Spleen (tissue), 11 donors: ENCODE results near the gene HOXC10. TPM values are rescaled to one million over a fixed set of nuclear protein-coding genes. Genes with fewer than 3 reads are reported as not detected.

Experiments
- DNase-seq: peaks from one replicate; pipeline ENCODE4 v3.0.0-alpha.2; 2020
- H3K27ac ChIP-seq, 8 donors: fragments of 200-600 bp; sonication (generic) in 7 of 8; 1 replicate in 4 of 8; 2 replicates in 4 of 8; pipeline versions ENCODE4 v1.5.0 to v1.8.0; 2016 to 2021; ENCODE audit warnings: inconsistent platforms in 4 of 8, mild to moderate bottlenecking in 4 of 8, moderate library complexity in 1 of 8
- H3K27me3 ChIP-seq, 7 donors: fragments of 200-600 bp; sonication (generic) in 6 of 7; replicated peaks in 1 of 7; 1 replicate in 4 of 7; 2 replicates in 3 of 7; pipeline versions ENCODE4 v1.5.0 to v1.8.0; 2016 to 2021; ENCODE audit warnings: inconsistent platforms in 3 of 7, mild to moderate bottlenecking in 1 of 7
- H3K36me3 ChIP-seq, 6 donors: fragments of 200-600 bp; sonication (generic) in 5 of 6; 1 replicate in 4 of 6; 2 replicates in 2 of 6; pipeline versions ENCODE4 v1.5.0 to v1.8.0; 2016 to 2021; ENCODE audit warnings: inconsistent platforms in 2 of 6
- H3K4me1 ChIP-seq, 6 donors: fragments of 200-600 bp; sonication (generic) in 5 of 6; 1 replicate in 3 of 6; 2 replicates in 3 of 6; pipeline versions ENCODE4 v1.5.0 to v1.8.0; 2016 to 2021; ENCODE audit warnings: inconsistent platforms in 3 of 6
- H3K4me3 ChIP-seq, 8 donors: fragments of 200-600 bp; sonication (generic) in 7 of 8; 1 replicate in 4 of 8; 2 replicates in 4 of 8; pipeline versions ENCODE4 v1.5.0 to v1.8.0; 2016 to 2021; ENCODE audit warnings: inconsistent platforms in 4 of 8, mild to moderate bottlenecking in 4 of 8, moderate library complexity in 2 of 8
- H3K9me3 ChIP-seq, 8 donors: fragments of 200-600 bp; sonication (generic) in 7 of 8; 1 replicate in 4 of 8; 2 replicates in 4 of 8; pipeline versions ENCODE4 v1.5.0 to v1.8.0; 2016 to 2021; ENCODE audit warnings: inconsistent platforms in 4 of 8
- POLR2A ChIP-seq, 3 donors: fragments of 450-650 bp; IDR thresholded peaks; one replicate each; pipeline ENCODE4 v1.5.1; 2017; ENCODE audit warnings: antibody characterized with exemption in 3 of 3, mild to moderate bottlenecking in 1 of 3
- POLR2AphosphoS5 ChIP-seq, 3 donors: sonication (generic); formaldehyde crosslinking; IDR thresholded peaks; one replicate each; pipeline ENCODE4 v1.5.1; 2017; ENCODE audit warnings: antibody characterized with exemption in 3 of 3
- WGBS, 5 donors: extraction: QIAGEN DNeasy Blood & Tissue Kit in 3 of 5; methylation state at CpG; one replicate each; pipeline versions ENCODE4 v1.1.5 to v1.1.7; 2013 to 2018; 5-methylcytosine and 5-hydroxymethylcytosine counted together
- intact Hi-C: fragments of 100-400 bp; cut with DNase I; formaldehyde crosslinking; loops from one replicate; pipeline ENCODE4 v1.15.0; 2023; ENCODE audit warnings: low total_unique reads
- polyA plus RNA-seq, 3 donors: library from polyadenylated mRNA; stranded (reverse); fragments of 200-250 nt; gene quantifications; one replicate each; pipeline ENCODE4 v1.2.1, GENCODE V29; 2013
- total RNA-seq, 7 donors: library from RNA; depleted of rRNA in 3 of 7; stranded (reverse); fragments of >200 nt in 3 of 7; fragmentation: NEBNext Ultra II Directional in 4 of 7; extraction: Animal tissue kit (Norgen Biotek cat#: 25700) in 4 of 7; gene quantifications; one replicate each; pipeline versions ENCODE4 v1.1.0 to v1.2.1, GENCODE V29; 2016 to 2021
- TF ChIP-seq, protein P1 (sequence below), 11 experiments: fragments of 200-600 bp in 7 of 11; fragments of 450-650 bp in 4 of 11; sonication (generic) in 4 of 11; IDR thresholded peaks in 8 of 11; conservative IDR thresholded peaks in 3 of 11; 1 replicate in 7 of 11; 2 replicates in 4 of 11; pipeline versions ENCODE4 v1.4.0 to v1.8.0; 2016 to 2021; ENCODE audit warnings: antibody characterized with exemption in 11 of 11, inconsistent platforms in 4 of 11, mild to moderate bottlenecking in 1 of 11
- donor health status: healthy with polysubstance abuse.
- donor health status: DM: no; HTN: no; CAD: no; lungs with moderate emphysema.
- donor health status: DM: no; HTN: no; CAD: no.
- donor health status: Bipolar disorder and iron deficiency.
- donor health status: healthy.
- donor health status: DM: no; HTN: no; CAD: no.
- donor health status: DM: yes; HTN: yes; CAD: no.

The HOXC10 gene
- total and polyA plus RNA-seq, 10 donors, result not detected

DNA sequence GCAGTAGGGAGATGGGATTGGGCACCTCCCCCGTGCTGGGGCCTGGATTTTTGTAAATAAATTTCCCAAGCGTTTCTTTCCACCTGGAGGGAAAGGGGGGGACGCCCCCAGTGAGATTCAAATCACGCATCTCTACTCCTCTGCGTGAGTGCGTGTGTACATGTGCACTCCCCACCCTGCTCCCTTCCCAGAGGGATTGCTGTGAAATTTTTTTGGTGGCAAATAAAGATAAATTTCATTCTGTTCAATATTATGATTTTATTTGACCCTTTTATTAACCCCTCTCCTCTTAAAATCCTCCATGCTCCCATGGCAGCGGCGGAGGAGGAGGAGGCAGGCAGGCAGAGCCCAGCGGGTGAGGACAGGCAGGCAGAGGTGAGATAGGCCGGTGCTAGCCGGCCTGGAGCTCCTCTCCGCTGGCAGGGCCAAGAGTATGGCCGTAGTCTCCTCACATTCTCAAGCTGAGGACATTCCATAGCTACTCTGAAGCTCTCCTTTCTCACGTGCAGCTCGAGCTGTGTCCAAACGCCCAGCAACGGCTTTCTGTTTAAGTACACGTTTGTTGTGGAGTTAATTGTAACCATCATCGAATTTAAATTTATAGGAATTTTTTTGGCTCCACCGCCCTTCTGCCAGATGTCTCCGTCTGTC is 8.6 kb upstream of the HOXC10 start:
- H3K9me3 ChIP-seq, result peaks cover 0 to 11% (median 0%) of the 10 kb centered on the region in 8 donors
- no peak overlapping the region for H3K27ac ChIP-seq
- intact Hi-C loops, result no loop called here
- no peak for TF ChIP-seq POLR2AphosphoS5 (IDR thresholded peaks at IDR 0.05)
- TF ChIP-seq POLR2A (IDR thresholded peaks at IDR 0.05), result no peak
- H3K4me1 ChIP-seq, result peaks cover 12 to 35% (median 26%) of the 10 kb centered on the region in 6 donors
- no peak for DNase-seq
- H3K27me3 ChIP-seq, result peaks cover 31 to 100% (median 99%) of the 10 kb centered on the region in 7 donors
- no peak overlapping the region for H3K4me3 ChIP-seq
- WGBS, 5 donors, result 16 to 21% (median 16%) methylated on average over 21 of the region's 21 CpGs
- H3K36me3 ChIP-seq, result no peaks in the 10 kb centered on the region

DNA sequence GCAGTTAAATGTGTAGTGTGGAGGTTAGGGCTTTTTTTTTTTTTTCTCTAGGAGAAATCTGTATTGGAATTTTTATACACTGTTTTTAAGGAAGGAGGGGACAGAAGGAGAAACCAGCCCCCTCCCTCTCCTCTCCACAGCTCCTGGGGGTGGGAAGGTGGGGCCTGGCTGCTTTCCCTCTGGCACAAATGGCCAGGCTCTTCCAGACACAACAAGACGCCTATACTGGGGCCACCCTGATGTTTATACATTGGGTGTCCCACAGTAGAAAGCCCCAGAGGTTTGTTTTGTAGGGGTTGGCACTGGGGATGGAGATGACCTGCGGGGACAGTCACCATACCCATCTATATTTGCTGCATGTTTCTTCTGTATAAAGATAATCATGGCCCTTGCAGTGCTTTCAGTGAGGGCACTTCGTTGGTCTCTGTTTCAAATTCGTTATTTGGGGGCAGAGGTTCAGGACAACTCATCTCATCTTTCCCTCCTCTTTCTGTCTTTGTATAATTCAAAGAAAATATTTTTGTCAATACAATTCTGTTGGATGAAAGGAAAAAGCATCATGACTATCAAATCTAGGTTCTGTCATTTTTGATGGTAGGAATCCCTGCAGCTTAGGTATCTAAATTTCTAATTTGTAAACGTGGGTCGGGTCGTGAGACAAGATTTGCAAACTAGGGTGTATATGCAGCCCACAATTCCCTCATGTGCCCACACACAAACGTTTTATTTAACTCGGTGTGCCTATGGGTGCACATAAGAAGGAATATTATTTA is 7.9 kb upstream of the HOXC10 start:
- H3K4me1 ChIP-seq, result peaks cover 12 to 35% (median 26%) of the 10 kb centered on the region in 6 donors
- intact Hi-C loops, result no loop called here
- no peak for DNase-seq
- 9 to 17% (median 11%) methylated on average over 9 of the region's 9 CpGs for WGBS, 5 donors
- no peak overlapping the region for H3K4me3 ChIP-seq
- no peaks in the 10 kb centered on the region for H3K36me3 ChIP-seq
- TF ChIP-seq POLR2A (IDR thresholded peaks at IDR 0.05) (no peak), POLR2AphosphoS5 (IDR thresholded peaks at IDR 0.05) (no peak)
- TF ChIP-seq, protein P1, sequence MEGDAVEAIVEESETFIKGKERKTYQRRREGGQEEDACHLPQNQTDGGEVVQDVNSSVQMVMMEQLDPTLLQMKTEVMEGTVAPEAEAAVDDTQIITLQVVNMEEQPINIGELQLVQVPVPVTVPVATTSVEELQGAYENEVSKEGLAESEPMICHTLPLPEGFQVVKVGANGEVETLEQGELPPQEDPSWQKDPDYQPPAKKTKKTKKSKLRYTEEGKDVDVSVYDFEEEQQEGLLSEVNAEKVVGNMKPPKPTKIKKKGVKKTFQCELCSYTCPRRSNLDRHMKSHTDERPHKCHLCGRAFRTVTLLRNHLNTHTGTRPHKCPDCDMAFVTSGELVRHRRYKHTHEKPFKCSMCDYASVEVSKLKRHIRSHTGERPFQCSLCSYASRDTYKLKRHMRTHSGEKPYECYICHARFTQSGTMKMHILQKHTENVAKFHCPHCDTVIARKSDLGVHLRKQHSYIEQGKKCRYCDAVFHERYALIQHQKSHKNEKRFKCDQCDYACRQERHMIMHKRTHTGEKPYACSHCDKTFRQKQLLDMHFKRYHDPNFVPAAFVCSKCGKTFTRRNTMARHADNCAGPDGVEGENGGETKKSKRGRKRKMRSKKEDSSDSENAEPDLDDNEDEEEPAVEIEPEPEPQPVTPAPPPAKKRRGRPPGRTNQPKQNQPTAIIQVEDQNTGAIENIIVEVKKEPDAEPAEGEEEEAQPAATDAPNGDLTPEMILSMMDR (IDR thresholded peaks at IDR 0.05 in 8 of 11, conservative IDR thresholded peaks at IDR 0.05 in 3 of 11), result no peak
- peaks cover 28 to 100% (median 99%) of the 10 kb centered on the region in 7 donors for H3K27me3 ChIP-seq
- H3K27ac ChIP-seq, result no peak overlapping the region
- H3K9me3 ChIP-seq, result peaks cover 0 to 11% (median 0%) of the 10 kb centered on the region in 8 donors

DNA sequence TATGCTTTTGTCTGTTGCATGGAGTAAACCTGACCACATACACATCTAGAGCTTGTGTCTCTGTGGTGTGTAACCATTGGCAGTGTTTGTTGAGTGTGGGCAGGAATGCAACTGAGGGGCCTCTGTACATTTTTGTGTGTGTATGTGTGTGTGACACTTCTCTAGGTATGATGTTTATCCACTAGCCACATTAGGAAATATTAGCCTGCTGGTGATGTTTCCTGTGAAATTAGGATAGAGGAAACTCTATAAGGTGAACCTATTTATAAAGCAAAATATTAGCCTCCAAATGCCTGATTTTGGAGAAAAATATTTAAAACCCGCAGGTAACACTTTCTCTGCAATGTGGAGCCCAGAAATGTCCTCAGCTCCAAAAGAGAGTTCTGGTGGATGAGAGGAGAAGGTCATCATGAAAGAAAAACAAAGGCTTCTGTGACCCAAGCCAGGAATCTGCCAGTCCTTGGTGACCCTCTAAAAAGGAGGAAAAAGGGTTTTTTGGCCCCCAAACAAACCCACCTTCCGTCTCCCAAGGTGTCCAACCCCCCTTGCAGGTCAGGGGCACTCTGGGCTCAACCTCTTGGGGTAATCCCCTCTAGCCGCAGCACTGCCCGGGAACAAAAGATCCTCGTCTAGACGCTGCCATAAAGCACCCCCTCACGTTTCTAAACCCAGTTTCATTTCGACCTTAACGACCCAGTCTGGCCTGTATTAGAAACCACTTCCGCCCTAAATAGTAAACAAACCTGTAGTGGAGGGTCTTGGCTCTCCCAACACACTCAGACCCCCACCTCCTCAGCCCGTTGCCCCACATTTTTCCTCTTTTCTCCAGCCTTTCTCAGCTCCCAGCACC is 7.1 kb upstream of the HOXC10 start:
- H3K4me1 ChIP-seq, result peaks cover 12 to 35% (median 26%) of the 10 kb centered on the region in 6 donors
- H3K4me3 ChIP-seq, result no peak overlapping the region
- peaks cover 0 to 11% (median 0%) of the 10 kb centered on the region in 8 donors for H3K9me3 ChIP-seq
- no peak for DNase-seq
- WGBS, 5 donors, result 3 to 4% (median 3%) methylated on average over 11 of the region's 11 CpGs
- no peak for TF ChIP-seq POLR2A (IDR thresholded peaks at IDR 0.05)
- TF ChIP-seq, protein P1 (IDR thresholded peaks at IDR 0.05 in 8 of 11, conservative IDR thresholded peaks at IDR 0.05 in 3 of 11), result no peak
- no peak for TF ChIP-seq POLR2AphosphoS5 (IDR thresholded peaks at IDR 0.05)
- no peaks in the 10 kb centered on the region for H3K36me3 ChIP-seq
- H3K27me3 ChIP-seq, result peaks cover 30 to 100% (median 99%) of the 10 kb centered on the region in 7 donors
- intact Hi-C loops, result no loop called here
- no peak overlapping the region for H3K27ac ChIP-seq

DNA sequence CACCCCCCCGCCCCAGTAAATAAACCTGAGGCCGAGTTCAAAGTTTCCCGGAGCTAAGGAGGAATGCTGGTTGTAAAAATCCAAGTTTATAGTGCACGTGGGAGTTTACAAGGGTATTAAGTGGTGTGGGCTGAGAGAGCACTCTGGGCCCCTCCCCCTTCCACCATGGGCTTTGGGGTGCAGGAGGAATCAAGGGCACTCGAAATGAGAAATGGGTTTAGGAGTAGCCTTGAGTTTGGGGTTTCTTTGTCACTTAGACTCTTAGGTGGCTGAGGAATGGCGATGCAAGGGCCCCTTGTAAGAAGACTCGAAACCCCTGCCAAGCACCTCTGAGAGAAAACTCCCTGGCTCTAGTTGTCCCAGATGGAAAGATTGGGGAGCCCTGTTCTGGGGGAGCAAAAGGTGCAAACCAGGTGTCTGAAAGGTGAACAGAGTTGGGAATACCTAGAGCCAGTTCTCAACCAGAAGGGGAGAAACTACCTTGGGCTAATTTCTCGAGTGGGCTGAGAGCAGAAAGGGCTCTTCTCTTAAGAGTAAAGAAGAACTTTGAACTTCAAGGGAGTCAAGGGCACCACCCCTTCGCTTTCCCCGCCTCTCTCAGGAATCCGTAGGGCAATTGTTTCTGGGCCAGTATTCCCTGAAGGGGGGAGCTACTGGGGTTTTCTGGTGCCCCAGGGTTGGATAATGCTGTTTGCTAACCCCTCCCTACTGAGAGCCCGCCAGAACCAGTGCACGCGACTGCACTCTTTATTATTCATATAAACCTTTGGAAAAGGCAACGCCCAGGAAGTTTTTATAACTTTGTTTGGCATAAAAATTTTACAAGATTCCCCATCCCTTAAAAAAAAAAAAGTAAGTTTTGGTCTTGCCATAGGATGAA is 6.2 kb upstream of the HOXC10 start:
- intact Hi-C loops, result no loop called here
- no peaks in the 10 kb centered on the region for H3K36me3 ChIP-seq
- H3K4me3 ChIP-seq, result no peak overlapping the region
- H3K9me3 ChIP-seq, result peaks cover 0 to 3% (median 0%) of the 10 kb centered on the region in 8 donors
- H3K27ac ChIP-seq, result no peak overlapping the region
- no peak for DNase-seq
- H3K4me1 ChIP-seq, result peaks cover 12 to 33% (median 21%) of the 10 kb centered on the region in 6 donors
- WGBS, 5 donors, result 11 to 18% (median 13%) methylated on average over 15 of the region's 15 CpGs
- TF ChIP-seq, protein P1 (IDR thresholded peaks at IDR 0.05 in 8 of 11, conservative IDR thresholded peaks at IDR 0.05 in 3 of 11), result no peak
- TF ChIP-seq POLR2AphosphoS5 (IDR thresholded peaks at IDR 0.05) (no peak), POLR2A (IDR thresholded peaks at IDR 0.05) (no peak)
- peaks cover 27 to 100% (median 99%) of the 10 kb centered on the region in 7 donors for H3K27me3 ChIP-seq
